Stimulated activated CD4-positive, alpha-beta T cell treated with anti-CD3 and anti-CD28 coated beads, Interleukin-15, amount 100 ng/mL, for 1 hour (primary cell): ENCODE measurements around the gene SYT9.

Experiments
- DNase-seq, 2 donors: peaks; one replicate each; pipeline ENCODE4 v3.0.0-alpha.2; 2020; ENCODE audit warnings: low read depth in 1 of 2, low spot score in 1 of 2

The SYT9 gene

DNA sequence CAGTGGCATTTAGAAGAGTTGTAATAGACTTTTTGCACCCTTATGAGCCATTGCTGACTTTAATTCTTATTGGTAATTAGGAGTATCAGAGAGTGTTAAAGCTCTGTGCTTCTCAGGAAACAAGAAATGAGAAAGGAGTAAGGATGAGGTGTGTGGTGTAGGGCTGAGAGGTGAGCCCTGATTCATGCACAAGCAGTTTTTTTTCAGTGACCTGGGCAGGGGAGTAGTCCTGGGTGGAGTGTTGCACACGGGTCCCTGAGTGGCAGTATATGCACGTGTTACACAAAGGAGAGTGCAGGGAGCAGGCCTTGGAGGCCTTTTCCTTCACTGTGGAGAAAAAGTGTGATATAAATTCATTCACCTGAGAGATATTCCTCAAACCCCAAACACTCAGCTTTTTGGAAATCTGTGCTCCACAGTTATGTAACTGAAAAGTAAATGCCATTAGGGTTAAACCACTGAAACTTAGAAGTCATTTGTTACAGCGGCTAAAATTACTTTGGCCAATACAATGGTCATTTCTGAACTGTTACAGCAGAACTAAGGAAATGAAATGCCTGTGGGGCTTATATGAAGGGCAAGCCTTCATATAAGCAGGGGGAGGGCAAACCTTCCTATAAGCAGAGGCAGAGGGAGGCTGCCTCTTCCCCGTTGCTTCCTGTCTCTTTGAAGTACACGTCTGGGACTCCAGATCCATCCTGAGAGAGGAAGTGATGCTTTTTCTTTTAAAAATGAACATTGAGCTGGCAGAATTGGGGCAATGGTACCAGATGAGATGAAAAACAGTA, 171.0 kb downstream of the SYT9 start:
- no peak for DNase-seq

DNA sequence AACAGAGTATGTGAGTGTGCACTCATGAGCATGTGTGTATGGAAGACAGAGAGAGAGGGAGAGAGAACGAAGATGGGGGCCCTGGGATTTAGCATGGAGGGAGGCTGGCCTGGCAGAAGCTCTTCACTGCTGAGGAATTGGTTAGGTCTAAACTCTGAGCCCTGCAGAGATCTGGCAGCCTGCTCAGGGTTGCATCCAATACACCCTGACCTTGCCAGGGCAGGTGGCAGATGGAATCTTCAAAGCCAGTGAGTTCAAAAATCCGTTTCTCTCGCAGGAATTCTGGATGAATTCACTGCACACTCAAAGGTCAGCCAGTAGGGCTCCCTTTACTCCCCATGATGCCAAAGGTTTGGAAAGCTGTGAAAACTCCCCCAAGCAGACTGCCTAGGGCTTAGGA, 172.2 kb downstream of the SYT9 start:
- DNase-seq = no peak

DNA sequence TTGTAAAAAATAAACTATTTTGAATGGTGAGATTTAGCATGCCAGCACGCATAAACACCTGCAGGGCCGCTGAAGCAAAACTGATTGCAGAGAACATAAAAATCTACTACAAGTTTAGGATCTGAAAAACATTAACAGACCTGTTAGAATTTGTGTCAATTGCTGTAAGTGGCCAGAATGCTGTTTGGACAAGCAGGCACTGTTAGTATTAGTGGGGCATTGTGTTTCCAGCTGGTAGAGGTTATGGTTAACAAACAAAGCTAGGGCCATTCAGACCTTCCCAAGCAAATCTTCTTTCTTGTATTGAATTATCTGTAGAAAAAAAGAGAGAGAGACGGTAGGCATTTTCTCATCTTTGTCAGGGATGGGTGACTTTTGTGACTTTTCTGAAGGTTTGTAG, 176.0 kb downstream of the SYT9 start:
- no peak for DNase-seq

DNA sequence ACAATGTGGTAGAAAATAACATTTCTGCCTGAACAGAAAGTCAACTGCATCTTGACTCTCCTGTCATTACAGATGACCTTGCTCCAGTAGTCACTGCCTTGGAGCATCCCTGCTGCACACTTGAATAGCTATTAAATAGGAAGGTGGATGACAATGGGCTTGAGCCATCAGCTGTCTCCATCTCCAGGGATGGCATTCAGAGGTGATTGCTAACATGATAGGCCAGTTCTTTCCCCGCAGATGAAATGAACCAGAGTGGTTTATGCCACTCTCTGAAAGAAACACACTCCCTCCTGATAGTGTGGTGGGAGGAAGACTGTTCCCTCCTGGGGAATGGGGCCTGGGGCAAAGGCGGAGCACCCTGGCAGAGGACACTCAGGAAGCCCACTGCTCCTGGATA, 176.5 kb downstream of the SYT9 start:
- DNase-seq = no peak

DNA sequence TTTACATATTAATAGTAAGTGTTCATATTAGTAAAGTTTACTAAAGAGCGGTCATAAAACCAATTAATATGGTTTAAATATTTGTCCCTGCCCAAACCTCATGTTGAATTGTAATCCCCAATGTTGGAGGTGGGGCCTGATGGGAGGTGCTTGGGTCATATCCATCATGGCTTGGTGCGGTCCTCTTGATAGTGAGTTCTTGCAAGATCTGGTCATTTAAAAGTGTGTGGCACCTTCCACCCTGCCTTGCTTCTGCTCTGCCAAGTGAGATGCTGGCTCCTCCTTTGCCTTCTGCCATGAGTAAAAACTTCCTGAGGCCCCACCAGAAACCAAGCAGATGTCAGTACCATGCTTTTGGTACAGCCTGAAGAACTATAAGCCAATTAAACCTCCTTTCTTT, 178.8 kb downstream of the SYT9 start:
- no peak for DNase-seq

DNA sequence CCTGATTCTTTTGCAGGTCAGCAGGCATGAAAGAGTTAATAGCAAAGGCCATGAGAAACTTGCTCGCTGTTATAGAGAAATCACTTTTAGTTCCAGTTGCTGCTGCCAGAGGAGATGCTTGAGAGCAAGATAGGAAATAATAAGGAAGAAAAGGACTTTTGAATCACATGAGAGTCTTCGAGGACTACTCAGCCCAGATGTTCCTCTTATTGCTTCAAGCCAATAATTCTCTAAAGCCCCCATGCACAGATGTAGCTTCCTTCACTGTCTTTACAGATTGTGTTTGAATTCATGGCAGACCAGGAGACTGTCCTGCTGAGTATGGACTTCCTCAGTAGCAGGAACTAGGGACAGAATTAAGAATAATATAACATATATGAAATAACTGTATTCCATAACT, 183.5 kb downstream of the SYT9 start:
- DNase-seq = no peak

DNA sequence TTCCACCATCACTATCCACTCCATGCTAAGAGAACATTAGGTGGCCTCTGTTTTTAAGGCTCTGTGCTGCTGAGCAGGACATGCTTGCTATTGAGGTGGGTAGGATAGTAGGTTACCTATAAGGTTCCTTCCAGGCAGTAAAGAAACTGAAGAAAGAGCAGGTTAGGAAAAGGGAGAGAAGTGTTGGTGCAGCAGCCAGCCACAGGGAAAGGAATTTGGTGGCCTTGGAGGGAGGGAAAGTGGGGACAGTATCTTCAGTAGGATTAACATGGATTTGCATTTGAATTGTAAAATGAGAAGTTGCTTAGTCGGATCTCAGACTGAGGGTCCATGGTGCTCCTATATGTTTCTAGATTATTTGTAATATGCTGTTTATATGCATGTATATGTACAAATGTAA, 184.4 kb downstream of the SYT9 start:
- no peak for DNase-seq

DNA sequence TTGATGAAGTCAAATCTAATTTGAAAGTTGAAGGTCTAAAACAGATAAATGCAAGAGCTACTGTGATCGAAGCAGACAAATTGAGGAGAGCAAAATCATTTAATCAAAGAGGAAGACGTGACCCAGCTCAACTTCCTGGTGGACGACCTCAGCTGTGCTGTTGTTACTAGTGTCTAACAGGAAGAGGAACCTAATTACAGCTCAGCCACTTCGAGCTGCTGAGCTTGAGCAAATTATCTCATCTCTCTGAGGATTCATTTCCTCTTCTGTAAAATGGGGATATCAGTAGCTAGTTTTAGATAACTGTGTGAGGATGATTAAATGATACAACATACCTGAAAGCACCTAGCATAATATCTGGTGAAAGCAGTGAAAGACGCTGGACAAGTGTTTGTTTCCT, 185.0 kb downstream of the SYT9 start:
- DNase-seq = no peak

DNA sequence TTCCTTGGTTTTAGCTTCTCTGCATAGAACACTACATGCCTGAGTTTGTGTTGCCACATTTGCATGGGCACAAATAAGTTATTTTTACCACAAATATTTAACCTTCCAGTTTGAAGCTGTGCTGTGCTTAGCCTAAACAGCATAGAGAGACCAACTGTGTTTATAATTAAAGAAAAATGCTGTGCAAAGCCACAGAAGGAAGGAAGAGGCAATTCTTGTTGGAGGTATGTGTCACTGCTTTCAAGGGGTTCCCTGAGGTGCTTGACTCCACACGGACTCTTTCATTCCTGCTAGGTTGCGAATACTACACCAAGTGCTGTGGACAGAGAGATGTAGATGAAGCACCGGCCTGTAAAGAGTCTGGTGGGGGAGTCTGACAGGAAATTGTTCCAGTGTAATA, 186.0 kb downstream of the SYT9 start:
- no peak for DNase-seq

DNA sequence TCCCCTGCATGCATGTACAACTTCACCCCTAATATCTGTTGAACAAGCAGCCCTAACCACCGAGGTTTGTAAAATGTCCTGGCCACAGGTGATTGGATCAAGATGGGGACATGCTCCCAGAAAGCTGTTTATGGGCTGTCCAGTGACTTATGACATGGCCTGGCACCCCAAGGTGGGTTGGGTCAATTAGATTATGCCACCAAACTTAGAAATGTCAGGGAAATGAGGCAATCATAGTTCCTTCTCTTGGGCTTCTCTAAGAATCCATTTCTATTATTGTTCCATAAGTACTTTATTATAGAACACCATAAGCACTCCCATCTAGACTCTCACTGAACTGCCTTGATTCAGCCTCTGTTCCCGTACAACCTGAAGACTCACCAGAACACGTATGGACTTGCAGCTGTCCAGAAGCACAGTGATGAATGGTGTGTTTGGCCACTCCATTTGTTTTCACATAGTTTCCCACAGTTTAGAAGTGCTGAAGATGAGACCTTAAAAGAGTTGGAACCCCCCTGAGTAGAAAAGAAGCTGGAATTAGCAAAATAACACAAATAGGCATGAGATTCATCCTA, 188.1 kb downstream of the SYT9 start:
- DNase-seq = no peak

DNA sequence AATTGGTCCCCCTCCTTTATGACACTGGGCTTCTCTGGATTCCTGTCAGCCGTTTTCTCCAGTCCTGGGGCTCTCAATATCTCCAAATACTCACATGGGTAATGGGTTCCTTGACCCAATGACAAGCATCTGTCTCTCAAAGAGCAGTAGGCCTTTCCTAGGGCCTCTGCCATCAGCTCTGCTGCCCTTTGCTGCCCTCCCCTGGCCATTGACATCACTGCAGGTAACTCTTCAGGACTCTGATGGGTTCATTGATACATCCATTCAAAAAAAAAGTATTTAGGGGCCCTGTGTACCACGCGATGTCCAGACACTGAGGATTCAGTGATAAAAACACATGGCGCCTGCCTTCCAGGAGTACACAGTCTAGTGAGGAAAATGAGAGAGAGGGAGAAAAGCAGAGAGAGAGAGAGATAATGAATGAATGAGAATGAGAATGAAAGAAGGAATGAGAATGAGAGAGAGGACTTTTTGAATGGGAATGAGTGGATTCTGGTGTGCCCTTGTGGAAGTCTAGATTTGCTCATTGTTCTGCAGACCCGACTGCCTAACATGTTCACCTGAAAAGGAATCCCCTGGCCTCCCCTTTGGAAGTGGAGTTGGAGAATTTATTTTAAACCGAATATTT, 191.0 kb downstream of the SYT9 start:
- DNase-seq = peak; percentile 44 to 52

DNA sequence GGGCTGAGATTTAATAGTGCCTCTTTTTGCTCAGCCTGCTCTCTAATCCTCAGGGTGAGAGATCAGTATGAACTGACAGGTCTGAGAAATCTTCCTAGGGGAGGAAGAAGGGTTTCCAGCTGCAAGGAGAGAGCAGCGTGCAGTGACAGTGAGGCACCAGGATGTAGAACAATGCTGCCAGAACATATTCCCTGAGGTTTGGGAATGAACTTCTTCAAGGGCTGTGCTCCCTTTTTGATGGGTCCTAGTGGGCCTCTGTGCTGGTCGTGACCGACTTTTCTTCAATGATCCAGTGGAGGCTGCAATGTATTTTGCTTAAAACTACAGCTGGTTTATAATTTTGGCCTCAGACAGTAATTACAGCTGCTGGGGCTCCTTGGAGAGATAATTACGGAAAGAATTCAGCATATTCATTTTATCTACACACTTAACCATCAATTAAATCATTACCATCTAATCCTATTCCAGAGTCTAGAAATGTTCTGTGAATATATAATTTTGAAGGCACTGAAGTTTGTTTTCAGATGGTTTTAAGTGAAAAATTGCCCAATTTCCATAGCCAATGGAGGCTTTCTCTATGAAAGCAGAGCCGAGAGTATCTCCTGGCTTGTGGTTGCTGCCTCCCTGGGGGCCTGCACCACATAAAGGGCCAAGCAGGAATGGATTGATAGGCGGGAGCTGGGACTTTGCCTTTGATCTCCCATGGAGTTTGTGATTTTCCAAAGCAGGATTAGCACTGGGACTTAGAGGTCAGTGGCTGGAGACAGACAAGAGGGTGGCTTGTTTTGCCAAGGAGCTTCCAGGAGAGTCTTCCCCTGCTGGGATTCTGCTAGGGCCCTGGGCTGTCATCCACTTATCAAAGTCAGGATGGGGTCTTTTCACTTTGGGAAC, 192.6 kb downstream of the SYT9 start:
- no peak for DNase-seq

DNA sequence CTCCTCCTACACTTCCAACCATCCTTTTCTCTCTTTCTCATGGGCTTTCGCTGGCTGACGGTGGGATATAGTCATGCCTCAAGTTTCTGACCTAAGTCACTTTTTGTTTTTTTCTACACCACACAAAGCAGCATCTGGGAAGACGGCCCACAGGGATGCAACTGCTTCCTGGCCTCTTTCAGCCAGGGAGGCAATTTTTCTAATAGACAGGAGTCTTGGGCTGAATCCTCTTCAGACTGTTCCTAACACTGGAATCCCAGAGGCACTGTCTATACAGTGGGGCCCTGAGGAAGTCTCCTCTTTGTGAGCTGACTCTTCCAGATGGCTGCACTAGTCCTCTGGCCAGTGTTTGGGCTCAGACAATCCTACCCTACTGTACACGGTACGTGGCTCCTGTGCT, 193.9 kb downstream of the SYT9 start:
- DNase-seq = no peak

DNA sequence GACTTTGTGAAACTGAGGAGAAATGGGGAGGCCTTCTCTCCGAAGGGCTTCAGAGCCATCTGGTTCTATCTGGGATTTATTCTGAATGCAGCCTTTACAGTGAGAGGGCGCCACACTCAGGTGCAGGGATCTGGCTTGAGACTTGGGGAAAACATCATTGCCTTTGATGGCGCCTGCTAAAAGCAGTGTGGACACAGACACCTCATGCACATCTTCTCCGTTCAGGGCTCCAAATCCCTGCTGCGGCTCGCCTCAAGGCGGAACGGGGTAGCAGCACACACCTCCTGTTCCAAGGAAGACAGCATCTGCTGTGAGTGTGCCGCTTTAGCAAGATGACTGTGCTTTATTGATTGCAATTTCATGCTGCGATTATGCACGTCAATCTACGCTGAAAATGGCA, 196.5 kb downstream of the SYT9 start:
- DNase-seq = no peak

DNA sequence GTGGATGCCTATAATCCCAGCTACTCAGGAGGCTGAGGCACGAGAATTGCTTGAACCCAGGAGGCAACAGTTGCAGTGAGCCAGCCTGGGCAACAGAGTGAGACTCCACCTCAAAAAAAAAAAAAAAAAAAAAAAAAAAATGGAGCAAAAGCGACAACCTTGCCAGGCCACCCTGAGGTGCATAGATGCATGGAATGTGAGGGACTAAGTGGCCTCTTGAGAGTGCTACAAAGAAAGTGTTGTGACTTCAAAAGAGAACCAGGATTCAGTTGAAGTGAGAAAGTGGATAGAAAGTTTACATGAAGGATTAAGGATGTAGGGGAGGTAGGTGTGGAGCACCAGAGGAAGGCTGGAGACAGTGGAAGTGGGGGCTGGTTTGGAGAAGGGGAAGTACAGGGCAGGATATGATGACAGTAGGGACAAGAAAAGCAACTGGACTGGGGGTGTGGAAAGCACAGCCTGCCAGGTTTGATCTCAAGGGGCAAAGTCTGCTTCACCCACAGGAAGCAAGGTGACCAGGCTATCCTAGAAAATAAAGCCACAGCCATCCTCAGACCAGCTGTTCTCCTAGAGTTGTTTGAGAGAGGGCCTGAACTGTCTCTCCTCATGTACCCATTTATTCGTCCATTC, 197.6 kb downstream of the SYT9 start:
- DNase-seq = no peak

DNA sequence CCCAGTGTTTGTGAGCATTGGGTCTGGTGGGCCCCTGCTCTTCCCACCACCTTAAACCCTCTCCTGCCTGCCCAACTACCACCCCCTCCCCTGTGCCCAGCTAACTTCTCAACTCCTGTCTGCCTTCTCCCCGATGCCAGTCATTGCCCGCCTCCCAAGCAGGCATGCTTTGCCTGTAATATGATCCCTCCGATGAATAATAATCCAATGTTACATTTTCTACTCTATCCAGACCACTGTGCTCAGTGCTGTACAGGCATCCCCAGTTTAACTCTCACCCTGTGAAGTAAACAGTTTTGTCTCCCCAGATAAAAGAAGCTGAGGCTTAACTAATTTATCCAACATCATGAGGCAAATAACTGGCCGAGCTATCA, 198.1 kb downstream of the SYT9 start:
- DNase-seq = no peak

DNA sequence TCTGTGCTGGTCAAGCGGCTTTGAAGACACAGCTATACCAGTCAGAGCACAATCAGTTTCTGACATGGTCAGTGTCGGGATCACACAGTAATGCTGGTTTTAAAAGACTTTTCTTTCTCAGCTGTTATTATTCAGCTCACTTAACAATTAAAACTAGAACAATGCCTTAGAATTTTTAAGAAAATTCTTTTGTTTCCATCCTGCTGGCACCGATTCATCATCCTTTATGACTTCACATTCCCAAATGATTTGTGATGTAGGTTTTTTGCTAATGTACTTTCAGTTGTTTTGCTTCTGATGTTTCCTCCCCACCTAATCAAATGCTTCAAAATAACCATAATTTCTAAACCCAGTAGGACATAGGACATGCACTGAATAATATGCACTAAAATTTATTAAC, 199.1 kb downstream of the SYT9 start:
- no peak for DNase-seq

DNA sequence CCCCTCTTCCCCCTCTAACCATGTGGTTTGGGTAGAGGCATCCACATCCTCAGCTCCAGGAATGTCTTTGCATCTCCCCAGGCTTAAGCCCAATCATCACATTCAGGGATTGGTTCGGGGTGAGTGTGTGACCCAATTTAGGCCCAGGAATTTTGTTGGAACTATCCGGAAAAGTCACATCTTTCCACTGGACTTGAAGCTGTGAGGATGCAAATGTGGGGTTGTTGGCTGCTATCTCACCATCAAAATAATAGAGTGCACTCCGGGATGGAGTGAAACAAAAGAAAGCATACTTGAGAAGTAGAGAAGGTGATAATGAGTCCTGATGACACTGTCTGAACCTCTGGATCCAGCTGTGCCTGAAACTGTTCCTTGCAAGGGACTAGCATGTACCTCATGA, 199.8 kb downstream of the SYT9 start:
- DNase-seq = no peak

DNA sequence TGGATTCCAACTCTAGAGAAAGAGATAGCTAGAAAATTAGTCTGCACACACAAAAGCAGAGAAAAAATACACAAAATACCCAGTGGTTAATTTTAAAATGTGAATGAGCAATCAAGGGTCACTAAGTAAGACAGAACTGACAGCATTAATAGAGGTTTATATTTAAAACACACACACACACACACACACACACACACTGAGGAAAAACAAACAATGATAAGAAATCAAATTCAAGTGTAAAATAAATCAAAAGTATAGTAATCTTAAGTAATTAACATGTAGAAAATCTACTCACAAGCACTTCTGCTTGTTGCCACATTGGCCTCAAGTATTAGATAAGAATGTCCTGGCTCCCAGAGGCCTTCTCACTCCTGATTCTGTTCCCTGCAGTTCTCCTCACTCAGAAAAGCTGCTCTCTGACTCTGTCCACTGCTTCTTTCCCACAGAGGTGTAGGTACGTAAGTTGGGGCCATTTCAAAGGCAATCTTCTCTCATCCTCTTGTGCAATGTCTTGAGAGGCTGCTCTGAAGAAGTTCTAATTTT, 200.3 kb downstream of the SYT9 start:
- DNase-seq = no peak

DNA sequence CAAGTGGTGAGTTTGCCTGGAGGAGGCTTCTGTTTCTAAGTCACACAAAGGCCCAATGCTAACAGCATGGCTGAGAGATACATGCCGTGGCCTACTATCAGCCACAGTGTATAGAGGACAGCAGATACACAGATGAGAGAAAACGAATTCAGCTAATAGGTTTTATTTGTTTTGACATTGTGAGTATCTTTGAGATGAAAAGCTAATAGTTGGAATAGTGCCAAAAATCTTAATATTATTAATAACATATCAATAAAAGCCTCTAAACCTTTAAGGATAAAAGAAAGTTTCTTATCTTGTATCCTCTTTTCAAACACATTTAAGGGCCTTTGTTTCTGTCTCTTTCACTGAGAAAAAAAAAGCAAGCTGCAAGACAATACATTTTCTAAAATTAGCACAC, 203.2 kb downstream of the SYT9 start:
- DNase-seq = no peak

DNA sequence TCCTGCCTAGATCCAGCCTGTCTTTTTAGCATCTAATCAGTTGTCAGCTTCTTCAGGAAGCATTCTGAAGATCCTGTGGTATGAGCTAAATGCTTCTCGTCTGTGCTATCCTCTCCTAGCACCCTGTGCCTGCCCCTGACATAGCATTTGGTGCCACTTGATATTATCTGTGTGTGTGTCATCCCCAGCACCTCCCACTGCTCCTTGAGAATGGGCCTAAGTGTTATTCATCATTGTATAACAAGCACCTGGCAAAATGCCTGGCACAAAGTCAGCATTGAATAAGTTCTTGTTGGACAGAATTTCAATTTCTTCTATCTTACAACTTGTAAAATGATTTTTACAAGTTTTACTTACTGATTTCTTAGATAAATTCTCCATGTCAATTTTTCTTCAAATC, 205.5 kb downstream of the SYT9 start:
- DNase-seq = no peak
